GM20431 (cell line): ENCODE data around the gene FOXS1.
"Not testable (repeated sequence)": the region's sequence is repeated elsewhere in the genome, so short reads cannot be mapped to it uniquely, and the experiment has no call there.

Source experiments
- in situ Hi-C: fragments of 300-500 bp; cut with MseI, MboI; formaldehyde crosslinking; loops from one replicate; pipeline ENCODE4 v1.15.0; 2020; ENCODE audit warnings: low sequenced_read_pairs; ENCODE audit not compliant: unreplicated experiment

Gene FOXS1

GRCh38 chr20:31840906-31841816 is 4.2 kb downstream of the FOXS1 start:
- in situ Hi-C loops: no loop called here

- in situ Hi-C loops: no loop called here
Observed at GRCh38 chr20:31839782-31840487, 5.5 kb downstream of the FOXS1 start.

- in situ Hi-C loops: no loop called here
Observed at GRCh38 chr20:31838646-31839292, 6.6 kb downstream of the FOXS1 start.

GRCh38 chr20:31837896-31838397 is 7.5 kb downstream of the FOXS1 start:
- in situ Hi-C loops: no loop called here

GRCh38 chr20:31836853-31837608 is 8.4 kb downstream of the FOXS1 start:
- in situ Hi-C loops: no loop called here

- in situ Hi-C loops: no loop called here
Observed at GRCh38 chr20:31835977-31836852, 9.2 kb downstream of the FOXS1 start.

GRCh38 chr20:31835554-31835953 is 9.8 kb downstream of the FOXS1 start:
- in situ Hi-C loops: no loop called here

GRCh38 chr20:31833931-31834521 is 11.4 kb downstream of the FOXS1 start:
- in situ Hi-C loops: no loop called here

- in situ Hi-C loops: no loop called here
Observed at GRCh38 chr20:31833130-31833930, 12.1 kb downstream of the FOXS1 start.

- in situ Hi-C loops: no loop called here
Observed at GRCh38 chr20:31831771-31832306, 13.6 kb downstream of the FOXS1 start.

- in situ Hi-C loops: no loop called here
Observed at GRCh38 chr20:31831211-31831610, 14.2 kb downstream of the FOXS1 start.

- in situ Hi-C loops: no loop called here
Observed at GRCh38 chr20:31830406-31830981, 14.9 kb downstream of the FOXS1 start.

- in situ Hi-C loops: no loop called here
Observed at GRCh38 chr20:31829731-31830130, 15.7 kb downstream of the FOXS1 start.

GRCh38 chr20:31828016-31828415 is 17.4 kb downstream of the FOXS1 start:
- in situ Hi-C loops: not testable (repeated sequence)

- in situ Hi-C loops: no loop called here
Observed at GRCh38 chr20:31827059-31827458, 18.3 kb downstream of the FOXS1 start.

- in situ Hi-C loops: no loop called here
Observed at GRCh38 chr20:31826074-31826473, 19.3 kb downstream of the FOXS1 start.
